K562 (cell line): ENCODE data around the gene ZRANB1. TPM values are rescaled to one million over a fixed set of nuclear protein-coding genes. Genes with fewer than 3 reads are reported as not detected.

Source experiments
- ATAC-seq: fragments of 200-7000 bp; cut with Tn5 transposase; 3 replicates; pipeline ENCODE4 v1.9.1; 2020; ENCODE audit warnings: moderate library complexity
- BruUV-seq: library from RNA; stranded (reverse); fragments of 400-500 nt; replicated peaks from 2 replicates; lab custom pipeline; 2021; lab: Mats Ljungman, UMichigan
- CTCF ChIA-PET: fragments of 300-600 bp; formaldehyde crosslinking; extraction: SDS; loops from one replicate; lab custom pipeline; 2021; ENCODE audit warnings: low intra/inter-chr PET ratio; lab: Yijun Ruan, JAX
- POLR2A ChIA-PET: fragments of 300-600, 350-650 bp; sonication (Branson Sonifier 250); formaldehyde crosslinking; extraction: SDS; loops from one replicate; lab custom pipeline; 2021; ENCODE audit warnings: antibody characterized with exemption, inconsistent platforms; lab: Yijun Ruan, JAX
- DNase-seq, 4 experiments: peaks; one replicate each; pipeline versions ENCODE4 v3.0.0 to v3.0.0-alpha.2; 2011 to 2018; ENCODE audit warnings: low spot score in 3 of 4, mixed read lengths in 3 of 4; ENCODE audit errors: extremely low read depth in 1 of 4
- FAIRE-seq: peaks from 2 replicates; lab custom pipeline; 2011; peaks lifted over from hg19 to GRCh38; lab: Jason Lieb, UNC
- H2AFZ ChIP-seq: 2 replicates; pipeline ENCODE4 v1.6.0; 2011; ENCODE audit warnings: low read depth, low read length, control low read depth, inconsistent platforms
- H3K27ac ChIP-seq: fragments of 200-600 bp; 3 replicates; pipeline ENCODE4 v1.8.0; 2011; ENCODE audit warnings: low read depth, mild to moderate bottlenecking, control low read depth, inconsistent platforms, low read length, moderate library complexity, mixed read lengths; ENCODE audit errors: extremely low read depth
- H3K27me3 ChIP-seq, 2 experiments: fragments of 300-600 bp in 1 of 2; 2 replicates in 1 of 2; 3 replicates in 1 of 2; pipeline versions ENCODE4 v1.6.0 to v1.8.0; 2011; ENCODE audit warnings: inconsistent platforms in 2 of 2, low read length in 2 of 2, mild to moderate bottlenecking in 1 of 2, mixed read lengths in 1 of 2, moderate library complexity in 1 of 2; ENCODE audit not compliant: control insufficient read depth in 2 of 2, insufficient read depth in 2 of 2
- H3K36me3 ChIP-seq: fragments of 300-600 bp; 3 replicates; pipeline ENCODE4 v1.8.0; 2011; ENCODE audit warnings: mild to moderate bottlenecking, low read length, inconsistent platforms; ENCODE audit not compliant: control insufficient read depth, insufficient read depth
- H3K4me1 ChIP-seq, 2 experiments: fragments of 200-600 bp in 1 of 2; replicated peaks in 1 of 2; 2 replicates in 1 of 2; 3 replicates in 1 of 2; pipeline versions ENCODE4 v1.5.1 to v1.8.0; 2011; ENCODE audit warnings: inconsistent platforms in 2 of 2, low read length in 2 of 2, mild to moderate bottlenecking in 1 of 2, mixed read lengths in 1 of 2, moderate library complexity in 1 of 2; ENCODE audit not compliant: control insufficient read depth in 2 of 2, insufficient read depth in 2 of 2
- H3K4me2 ChIP-seq: 2 replicates; pipeline ENCODE4 v1.6.1; 2011; ENCODE audit warnings: low read length, control low read depth, inconsistent platforms, mixed read lengths; ENCODE audit not compliant: insufficient read depth
- H3K4me3 ChIP-seq: fragments of 200-600 bp; sonication (generic), shearing (Covaris generic); 2 replicates; pipeline ENCODE4 v1.5.1; 2016; ENCODE audit warnings: control low read depth, inconsistent platforms
- H3K79me2 ChIP-seq: fragments of 200-600 bp; 3 replicates; pipeline ENCODE4 v1.8.0; 2011; ENCODE audit warnings: low read length, inconsistent platforms; ENCODE audit not compliant: control insufficient read depth, insufficient read depth
- H3K9ac ChIP-seq, 2 experiments: 2 replicates each; pipeline versions ENCODE4 v1.6.0 to v1.6.1; 2011; ENCODE audit warnings: low read depth in 2 of 2, low read length in 2 of 2, control low read depth in 1 of 2, inconsistent platforms in 1 of 2, mild to moderate bottlenecking in 1 of 2, mixed read lengths in 1 of 2; ENCODE audit not compliant: insufficient read depth in 1 of 2
- H3K9me1 ChIP-seq: one replicate; pipeline ENCODE4 v1.6.0; 2011; ENCODE audit warnings: inconsistent platforms, mild to moderate bottlenecking, low read length, moderate library complexity; ENCODE audit not compliant: control insufficient read depth, insufficient read depth
- H3K9me3 ChIP-seq: replicated peaks from 2 replicates; pipeline ENCODE4 v1.5.1; 2011; ENCODE audit warnings: low read depth, low read length, inconsistent platforms; ENCODE audit not compliant: control insufficient read depth, insufficient read depth
- H4K20me1 ChIP-seq: replicated peaks from 2 replicates; pipeline ENCODE4 v1.6.1; 2011; ENCODE audit warnings: low read length, inconsistent platforms, mixed read lengths; ENCODE audit not compliant: control insufficient read depth, insufficient read depth
- ESRRA ChIP-seq: fragments of 450-650 bp; IDR thresholded peaks from 2 replicates; pipeline ENCODE4 v1.6.1; 2014; ENCODE audit warnings: low read depth, mild to moderate bottlenecking, moderate library complexity, borderline replicate concordance
- GABPB1 ChIP-seq: sonication (generic); formaldehyde crosslinking; IDR thresholded peaks from 2 replicates; pipeline ENCODE4 v1.8.0; 2022; ENCODE audit warnings: mild to moderate bottlenecking, missing genetic modification reagents
- NR3C1 ChIP-seq: sonication (generic); formaldehyde crosslinking; IDR thresholded peaks from 2 replicates; pipeline ENCODE4 v1.8.1; 2022; ENCODE audit warnings: missing genetic modification reagents
- SETDB1 ChIP-seq: IDR thresholded peaks from one replicate; pipeline ENCODE4 v1.6.1; 2012; ENCODE audit warnings: low read length, control low read depth, inconsistent platforms
- ZBTB49 ChIP-seq: sonication (generic); formaldehyde crosslinking; IDR thresholded peaks from 2 replicates; pipeline ENCODE4 v1.8.0; 2022; ENCODE audit warnings: missing genetic modification reagents, mild to moderate bottlenecking, borderline replicate concordance
- ZC3H11A ChIP-seq: IDR thresholded peaks from 2 replicates; pipeline ENCODE4 v1.6.1; 2012; ENCODE audit warnings: low read depth, low read length, improper control_type of control experiment
- ZNF165 ChIP-seq: fragments of 250-450 bp; sonication (Bioruptor Pico); IDR thresholded peaks from 2 replicates; pipeline ENCODE4 v1.4.0; 2020; ENCODE audit warnings: borderline replicate concordance
- ZNF232 ChIP-seq: sonication (generic); formaldehyde crosslinking; IDR thresholded peaks from 2 replicates; pipeline ENCODE4 v1.8.0; 2022; ENCODE audit warnings: mild to moderate bottlenecking, missing genetic modification reagents
- ZNF584 ChIP-seq: fragments of 200-800 bp; sonication (Bioruptor generic); IDR thresholded peaks from 2 replicates; pipeline ENCODE4 v1.6.1; 2016; ENCODE audit warnings: low read depth, mild to moderate bottlenecking, missing genetic modification characterization, missing compliant biosample characterization
- ZNF830 ChIP-seq: fragments of 250-450 bp; sonication (Bioruptor Pico); IDR thresholded peaks from 2 replicates; pipeline ENCODE4 v1.5.0; 2021; ENCODE audit warnings: mild to moderate bottlenecking
- WGBS: fragments of 100-300 bp; shearing (Covaris generic); methylation state at CpG from one replicate; pipeline ENCODE4 v1.1.6; 2016; ENCODE audit warnings: low coverage, mixed read lengths; ENCODE audit not compliant: insufficient coverage; ENCODE audit errors: missing lambda C conversion rate; 5-methylcytosine and 5-hydroxymethylcytosine counted together
- in situ Hi-C: fragments of 300-500 bp; cut with MboI; formaldehyde crosslinking; loops from 4 replicates; pipeline ENCODE4 v1.15.0; 2018; ENCODE audit warnings: inconsistent platforms, mixed read lengths
- intact Hi-C: fragments of 100-400 bp; cut with micrococcal nuclease; formaldehyde crosslinking; loops from 2 replicates; pipeline ENCODE4 v1.14.2; 2022
- polyA plus RNA-seq, 8 experiments: library from polyadenylated mRNA; depleted of rRNA in 4 of 8; stranded (reverse) in 5 of 8; unstranded in 3 of 8; fragments of >200 nt; fragmentation: Nextera tagmentation in 2 of 8; fragmentation: Illumina TruSeq in 1 of 8; extraction: Ambion mirVana in 2 of 8; extraction: Trizol in 1 of 8; gene quantifications; 2 replicates each; pipeline versions ENCODE4 v1.2.1 to v1.2.3, GENCODE V29; 2011 to 2014; ENCODE audit warnings: inconsistent platforms in 1 of 8, missing spikeins in 1 of 8
- total RNA-seq, 7 experiments: library from RNA; depleted of rRNA in 6 of 7; stranded (reverse); fragments of >200 nt in 6 of 7; fragmentation: Illumina TruSeq in 2 of 7; extraction: Trizol in 2 of 7; gene quantifications; 2 replicates each; pipeline versions ENCODE4 v1.2.1 to v1.2.3, GENCODE V29; 2011 to 2021; ENCODE audit warnings: low replicate concordance in 1 of 7
- TF ChIP-seq, protein P1 (sequence below), 2 experiments: fragments of 250-450 bp in 1 of 2; fragments of 450-650 bp in 1 of 2; sonication (Bioruptor Pico) in 1 of 2; IDR thresholded peaks; 2 replicates each; pipeline versions ENCODE4 v1.6.1 to v1.8.0; 2016 to 2021; ENCODE audit warnings: mild to moderate bottlenecking in 2 of 2, moderate library complexity in 2 of 2, missing compliant biosample characterization in 1 of 2, missing genetic modification characterization in 1 of 2

ZRANB1 gene
- total and polyA plus RNA-seq, 9 of the 15 experiments (the other 6 are each of a cell fraction or from before 2014, with no cell fraction given): 0.07 to 1.1 (median 0.64) TPM

DNA sequence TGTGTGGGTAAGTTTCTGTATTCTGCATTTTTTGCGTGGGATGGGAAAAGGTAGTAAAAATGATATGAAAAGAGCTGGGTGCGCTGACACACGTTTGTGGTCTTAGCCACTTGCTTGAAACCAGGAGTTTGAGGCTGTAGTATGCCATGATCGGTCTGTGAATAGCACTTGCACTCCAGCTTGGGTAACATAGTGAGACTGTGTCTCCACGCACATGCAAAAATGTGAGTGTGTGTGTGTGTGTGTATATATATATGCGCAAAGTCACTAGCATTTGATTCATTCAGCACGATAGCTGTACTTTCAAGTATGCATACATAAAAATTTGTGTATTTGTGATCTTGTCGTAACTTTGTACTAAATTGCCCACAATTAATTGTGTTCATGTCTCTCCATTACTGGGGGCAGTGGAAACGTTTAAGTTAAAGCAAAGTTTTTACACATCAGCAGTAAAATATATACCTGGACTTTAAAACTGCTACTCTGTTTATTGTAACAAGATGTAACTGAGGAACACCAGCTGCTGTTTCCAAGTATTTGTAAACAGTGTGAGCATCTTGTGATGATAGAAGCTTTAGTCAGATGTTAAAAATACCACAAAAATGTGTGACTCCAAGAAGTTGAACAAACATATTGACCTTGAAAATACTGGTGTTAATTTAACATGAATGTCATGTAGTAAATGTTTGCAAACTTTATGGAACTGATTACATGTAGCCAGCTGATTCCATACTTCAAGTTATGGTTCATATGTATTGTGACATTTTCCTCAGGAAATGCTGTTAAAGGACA, 1.6 kb downstream of the ZRANB1 start:
- Histone ChIP-seq H3K79me2 (peaks cover 89% of the 10 kb centered on the region), H3K4me1 (peaks cover 3 to 12% of the 10 kb centered on the region in 2 experiments; a peak in 3 of 5 replicates), H3K9ac (no peak overlapping the region), H3K4me3 (no peak overlapping the region), H3K4me2 (no peak overlapping the region), H4K20me1 (peaks cover 44% of the 10 kb centered on the region), H3K27ac (no peak overlapping the region), H3K36me3 (peaks cover 21% of the 10 kb centered on the region; the same call in 2 of the 3 replicates), H2AFZ (no peak overlapping the region), H3K27me3 (no peaks in the 10 kb centered on the region), H3K9me1 (no peaks in the 10 kb centered on the region), H3K9me3 (no peaks in the 10 kb centered on the region)
- TSS peak; percentile 24 for BruUV-seq
- TF ChIP-seq ZNF232 (CRISPR knock-in tag) (no peak), ZC3H11A (no peak), ESRRA (peak; percentile 55)
- intact Hi-C loops: loop anchor here (10.0 kb wide), 1 partner anchor 211 kb away; no protein-coding TSS in a partner anchor
- POLR2A ChIA-PET: interaction anchor here (0.6 to 0.7 kb wide), 3 partner anchors 107 to 392 kb away, joined by 3 read pairs; no protein-coding TSS in a partner anchor
- 76% methylated on average over 9 of the region's 9 CpGs for WGBS
- CTCF ChIA-PET: no interaction called here
- no peak for ATAC-seq
- in situ Hi-C loops: loop anchor here (5.0 to 25.0 kb wide), 2 partner anchors 104 to 219 kb away; partner anchors contain the start of gene CTBP2
- peak in 2 of 4 experiments; percentile 0 for DNase-seq
- FAIRE-seq: no peak

- intact Hi-C loops: loop anchor here (10.0 kb wide), 1 partner anchor 210 kb away; no protein-coding TSS in a partner anchor
- H3K27ac ChIP-seq: no peak overlapping the region
- peaks cover 87% of the 10 kb centered on the region for H3K79me2 ChIP-seq
- no peak for FAIRE-seq
- H3K9me1 ChIP-seq: no peaks in the 10 kb centered on the region
- no TSS peak for BruUV-seq
- ChIA-PET CTCF (no interaction called here), POLR2A (no interaction called here)
- no peaks in the 10 kb centered on the region for H3K27me3 ChIP-seq
- H3K36me3 ChIP-seq: peaks cover 32% of the 10 kb centered on the region; the same call in 2 of the 3 replicates
- 100% methylated on average over 2 of the region's 2 CpGs for WGBS
- in situ Hi-C loops: loop anchor here (5.0 to 25.0 kb wide), 2 partner anchors 102 to 217 kb away; partner anchors contain the start of gene CTBP2
- no peaks in the 10 kb centered on the region for H3K9me3 ChIP-seq
- peaks cover 3 to 12% of the 10 kb centered on the region in 2 experiments; a peak in 3 of 5 replicates for H3K4me1 ChIP-seq
- H3K4me3 ChIP-seq: no peak overlapping the region
- H3K9ac ChIP-seq: no peak overlapping the region
- ATAC-seq: no peak
- H4K20me1 ChIP-seq: peaks cover 46% of the 10 kb centered on the region
- peak in 2 of 4 experiments; percentile 0 to 1 for DNase-seq
- no peak overlapping the region for H2AFZ ChIP-seq
- no peak overlapping the region for H3K4me2 ChIP-seq
- TF ChIP-seq GABPB1 (CRISPR knock-in tag): no peak
- no peak for TF ChIP-seq ZNF165 (CRISPR knock-in tag)
- TF ChIP-seq SETDB1: no peak
- TF ChIP-seq ZBTB49: no peak
- TF ChIP-seq ZNF830 (CRISPR knock-in tag): no peak
- no peak for TF ChIP-seq NR3C1 (CRISPR knock-in tag)
- TF ChIP-seq, protein P1, sequence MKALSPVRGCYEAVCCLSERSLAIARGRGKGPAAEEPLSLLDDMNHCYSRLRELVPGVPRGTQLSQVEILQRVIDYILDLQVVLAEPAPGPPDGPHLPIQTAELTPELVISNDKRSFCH (CRISPR knock-in tag; IDR thresholded peaks at IDR 0.05): no peak
- TF ChIP-seq, protein P1 (tag; IDR thresholded peaks at IDR 0.05): no peak
- no peak for TF ChIP-seq ZNF584 (CRISPR knock-in tag)
Measured at GRCh38 chr10:124944982-124945381, 3.1 kb downstream of the ZRANB1 start.
